ENCODE results near the gene TCOF1. TPM values are rescaled to one million over a fixed set of nuclear protein-coding genes. Genes with fewer than 3 reads are reported as not detected.

The TCOF1 gene
- total and polyA plus RNA-seq, 2 of the 8 experiments (the other 6 are each of a cell fraction or from before 2014, with no cell fraction given), result 35.9 to 170 TPM

DNA sequence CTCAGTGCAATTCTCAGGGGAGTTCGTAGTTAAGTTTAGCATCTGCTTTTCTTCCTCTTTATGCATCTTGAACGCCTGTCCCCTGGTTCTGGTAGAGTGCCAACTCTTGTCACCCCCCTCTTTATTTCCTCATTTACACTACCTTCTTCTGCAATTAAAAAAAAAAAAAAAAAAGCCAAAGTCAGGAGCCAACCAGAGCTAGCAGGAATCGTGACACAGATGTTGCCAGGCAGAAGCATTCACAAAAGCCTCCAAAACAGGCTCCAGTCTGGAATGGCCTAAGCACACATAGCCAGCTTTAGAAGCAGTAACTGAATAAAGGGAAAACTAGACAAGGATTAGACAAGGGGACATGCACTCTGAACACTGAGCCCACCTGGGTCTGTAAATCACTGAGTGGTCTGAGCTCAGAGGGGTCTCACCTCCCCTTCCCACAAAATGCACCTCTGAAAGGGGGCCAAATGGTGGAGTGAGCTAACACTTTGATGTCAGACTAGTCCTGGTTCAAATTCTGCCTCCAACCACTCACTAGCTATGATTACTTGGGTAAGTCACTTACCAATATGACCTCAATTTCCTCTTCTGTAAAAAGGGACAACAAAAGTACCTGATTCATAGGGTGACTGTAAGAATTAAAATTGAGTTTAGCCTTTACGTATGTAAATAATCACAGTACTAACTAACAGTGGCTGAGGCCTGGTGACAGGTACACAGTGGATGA, 53.2 kb downstream of the TCOF1 start:
- Histone ChIP-seq H3K14ac (ENCODE audit: insufficient read length) (no peak overlapping the region), H3K9ac (replicated peaks in 1 of 4; ENCODE audit: extremely low read depth in 1 of 4, low read depth in 3 of 4, low read length in 3 of 4) (peak overlapping the region in 1 of 4 experiments; percentile 30; a peak in 2 of 7 replicates), H2BK120ac (replicated peaks; ENCODE audit: low read depth, low read length) (no peak overlapping the region), H4K8ac (ENCODE audit: extremely low read depth, insufficient read depth, low read length) (no peak overlapping the region), H4K20me1 (replicated peaks in 1 of 2; ENCODE audit: control insufficient read depth in 1 of 2, insufficient read depth in 2 of 2, low read length in 2 of 2) (no peaks in the 10 kb centered on the region), H3K27me3 (replicated peaks in 1 of 4; ENCODE audit: control insufficient read depth in 3 of 4, extremely low read depth in 1 of 4, insufficient read depth in 3 of 4, low read length in 3 of 4) (no peaks in the 10 kb centered on the region), H3K79me1 (ENCODE audit: low read depth, low read length) (no peaks in the 10 kb centered on the region; the same call in 1 of the 2 replicates), H2BK15ac (ENCODE audit: low read length) (no peak overlapping the region), H3K56ac (replicated peaks; ENCODE audit: insufficient read length, low read depth, low read length) (no peak overlapping the region), H3K23me2 (ENCODE audit: low read depth, low read length) (peaks cover 3% of the 10 kb centered on the region), H2AK5ac (ENCODE audit: low read depth, low read length) (no peak overlapping the region), H3K4ac (replicated peaks; ENCODE audit: insufficient read length, low read depth, low read length) (peak overlapping the region; percentile 58), H3K27ac (ENCODE audit: low read depth, low read length) (no peak overlapping the region), H2BK5ac (ENCODE audit: low read depth, low read length) (0 out of 2 replicates have a peak overlapping the region, but pooled peaks have one; percentile 89), H3K4me1 (replicated peaks in 1 of 4; ENCODE audit: control insufficient read depth in 3 of 4, insufficient read depth in 4 of 4, low read length in 3 of 4) (peaks cover 8 to 27% (median 13%) of the 10 kb centered on the region in 4 experiments), H2BK12ac (ENCODE audit: low read depth, low read length) (no peak overlapping the region), H3K36me3 (ENCODE audit: control insufficient read depth in 2 of 4, insufficient read depth in 4 of 4, low read length in 3 of 4) (no peaks in the 10 kb centered on the region), H3K23ac (ENCODE audit: insufficient read length) (no peak overlapping the region), H3K4me2 (ENCODE audit: insufficient read depth in 1 of 2, low read depth in 2 of 2, low read length in 2 of 2) (peak overlapping the region; percentile 46 to 65; a peak in 3 of 4 replicates), H3K4me3 (ENCODE audit: extremely low read depth in 1 of 4, insufficient read depth in 2 of 4, low read depth in 3 of 4, low read length in 4 of 4) (peak overlapping the region in 2 of 4 experiments; percentile 35 to 37; a peak in 3 of 8 replicates), H2BK20ac (ENCODE audit: low read length) (no peak overlapping the region), H3K79me2 (ENCODE audit: control insufficient read depth in 1 of 2, insufficient read depth in 2 of 2, low read length in 2 of 2) (no peaks in the 10 kb centered on the region), H3K9me3 (ENCODE audit: insufficient read depth in 2 of 2, low read depth in 1 of 2, low read length in 1 of 2) (no peaks in the 10 kb centered on the region), H3K18ac (ENCODE audit: extremely low read depth, low read length) (no peak overlapping the region), H4K91ac (replicated peaks; ENCODE audit: insufficient read length, low read length) (no peak overlapping the region), H4K5ac (ENCODE audit: insufficient read length, low read depth, low read length) (no peak overlapping the region), H2AFZ (ENCODE audit: low read length) (no peak overlapping the region)
- DNase-seq (ENCODE audit: low read depth in 1 of 2, low spot score in 2 of 2) (peak in 1 of 2 experiments; percentile 67), FAIRE-seq (no peak)
- CTCF ChIA-PET (ENCODE audit: partially characterized antibody), result interaction anchor here (0.6 to 4.4 kb wide), 16 partner anchors 9 to 371 kb away, joined by 3 to 43 read pairs (median 4); partner anchors contain the start of gene RPS14
- WGBS, 2 experiments (ENCODE audit: extremely low coverage in 1 of 2, insufficient coverage in 1 of 2, insufficient read length in 1 of 2, insufficient replicate concordance in 2 of 2, low coverage in 1 of 2, low lambda C conversion rate in 2 of 2, missing lambda C conversion rate in 1 of 2), result 75% methylated on average over 4 of the region's 4 CpGs; no CpG with 5 or more reads in 1 of the 2 experiments
- POLR2A ChIA-PET (ENCODE audit: partially characterized antibody), result interaction anchor here (0.6 to 4.8 kb wide), 18 partner anchors 10 to 366 kb away, joined by 3 to 30 read pairs (median 4); partner anchors contain the start of genes RPS14 and TCOF1
- TF ChIP-seq BCL11A (IDR thresholded peaks at IDR 0.05; ENCODE audit: low read depth in 2 of 2, low read length in 2 of 2) (no peak), RFX5 (IDR thresholded peaks at IDR 0.05; ENCODE audit: borderline replicate concordance, low read depth, low read length) (peak; percentile 98), CBX8 (IDR thresholded peaks at IDR 0.05; ENCODE audit: borderline replicate concordance, low read depth, low read length) (no peak), CREB1 (IDR thresholded peaks at IDR 0.05) (peak; percentile 95), RAD21 (IDR thresholded peaks at IDR 0.05 in 1 of 2, conservative IDR thresholded peaks at IDR 0.05 in 1 of 2; ENCODE audit: low read depth in 2 of 2, low read length in 2 of 2) (no peak), SP2 (IDR thresholded peaks at IDR 0.05; ENCODE audit: low read length) (no peak), POU5F1 (IDR thresholded peaks at IDR 0.05; ENCODE audit: low read depth, low read length) (no peak), CHD2 (IDR thresholded peaks at IDR 0.05; ENCODE audit: low read length) (peak; percentile 75), JUND (IDR thresholded peaks at IDR 0.05; ENCODE audit: low read length) (no peak), SP1 (IDR thresholded peaks at IDR 0.05; ENCODE audit: low read depth, low read length) (peak; percentile 77; the same call in 1 of the 2 replicates)
